GM12872 (cell line): ENCODE measurements around the gene CACNA1A.

Experiments used
- TF ChIP-seq, protein P1 (sequence below): IDR thresholded peaks from 3 replicates; pipeline ENCODE4 v1.5.1; 2011; ENCODE audit warnings: low read depth, mild to moderate bottlenecking, low read length, moderate library complexity; ENCODE audit not compliant: insufficient read depth

The CACNA1A gene

GRCh38 chr19:13487985-13488384 is 18.3 kb downstream of the CACNA1A start:
- TF ChIP-seq, protein P1, sequence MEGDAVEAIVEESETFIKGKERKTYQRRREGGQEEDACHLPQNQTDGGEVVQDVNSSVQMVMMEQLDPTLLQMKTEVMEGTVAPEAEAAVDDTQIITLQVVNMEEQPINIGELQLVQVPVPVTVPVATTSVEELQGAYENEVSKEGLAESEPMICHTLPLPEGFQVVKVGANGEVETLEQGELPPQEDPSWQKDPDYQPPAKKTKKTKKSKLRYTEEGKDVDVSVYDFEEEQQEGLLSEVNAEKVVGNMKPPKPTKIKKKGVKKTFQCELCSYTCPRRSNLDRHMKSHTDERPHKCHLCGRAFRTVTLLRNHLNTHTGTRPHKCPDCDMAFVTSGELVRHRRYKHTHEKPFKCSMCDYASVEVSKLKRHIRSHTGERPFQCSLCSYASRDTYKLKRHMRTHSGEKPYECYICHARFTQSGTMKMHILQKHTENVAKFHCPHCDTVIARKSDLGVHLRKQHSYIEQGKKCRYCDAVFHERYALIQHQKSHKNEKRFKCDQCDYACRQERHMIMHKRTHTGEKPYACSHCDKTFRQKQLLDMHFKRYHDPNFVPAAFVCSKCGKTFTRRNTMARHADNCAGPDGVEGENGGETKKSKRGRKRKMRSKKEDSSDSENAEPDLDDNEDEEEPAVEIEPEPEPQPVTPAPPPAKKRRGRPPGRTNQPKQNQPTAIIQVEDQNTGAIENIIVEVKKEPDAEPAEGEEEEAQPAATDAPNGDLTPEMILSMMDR: no peak

GRCh38 chr19:13484166-13484565 is 22.1 kb downstream of the CACNA1A start:
- TF ChIP-seq, protein P1: no peak

GRCh38 chr19:13483215-13483614 is 23.1 kb downstream of the CACNA1A start:
- TF ChIP-seq, protein P1: no peak

DNA sequence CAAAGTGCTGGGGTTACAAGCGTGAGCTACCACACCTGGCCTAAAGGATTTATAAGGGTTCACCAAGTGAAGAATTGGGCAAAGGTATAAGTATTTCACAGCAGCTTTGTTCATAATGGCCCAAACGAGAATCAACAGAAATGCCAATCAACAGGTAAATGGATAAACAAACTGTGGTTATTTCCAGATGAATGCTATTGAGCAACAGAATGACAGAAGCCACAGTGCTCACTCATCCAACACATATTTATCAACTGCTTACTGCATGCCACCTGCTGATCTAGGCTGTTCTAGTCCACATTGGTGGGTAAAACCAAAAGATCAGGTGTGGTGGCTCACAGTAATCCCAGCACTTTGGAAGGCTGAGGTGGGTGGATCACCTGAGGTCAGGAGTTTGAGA is 27.7 kb downstream of the CACNA1A start:
- TF ChIP-seq, protein P1: no peak

- TF ChIP-seq, protein P1: no peak
These were observed 30.2 kb downstream of the CACNA1A start for GRCh38 chr19:13476071-13476470.

DNA sequence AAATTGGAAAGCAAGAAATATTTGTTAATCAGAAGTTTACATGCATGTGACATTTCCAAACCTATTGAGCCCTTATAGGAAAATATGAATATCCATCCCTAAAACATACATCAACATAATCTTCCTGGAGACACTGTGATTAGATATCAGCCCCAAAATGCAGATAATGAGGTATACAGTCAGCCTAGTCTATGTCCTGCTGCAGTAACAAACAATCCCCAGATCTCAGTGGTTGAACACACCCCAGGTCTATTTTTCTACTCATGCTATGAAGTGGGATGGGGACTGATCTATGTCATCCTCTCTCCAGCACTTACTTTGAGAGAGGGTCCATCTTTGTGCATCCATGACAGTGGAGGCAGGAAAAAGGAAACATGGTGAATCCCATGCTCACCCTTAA is 31.2 kb downstream of the CACNA1A start:
- TF ChIP-seq, protein P1: no peak

- TF ChIP-seq, protein P1: no peak
These were observed 39.6 kb downstream of the CACNA1A start for GRCh38 chr19:13466697-13467096.

DNA sequence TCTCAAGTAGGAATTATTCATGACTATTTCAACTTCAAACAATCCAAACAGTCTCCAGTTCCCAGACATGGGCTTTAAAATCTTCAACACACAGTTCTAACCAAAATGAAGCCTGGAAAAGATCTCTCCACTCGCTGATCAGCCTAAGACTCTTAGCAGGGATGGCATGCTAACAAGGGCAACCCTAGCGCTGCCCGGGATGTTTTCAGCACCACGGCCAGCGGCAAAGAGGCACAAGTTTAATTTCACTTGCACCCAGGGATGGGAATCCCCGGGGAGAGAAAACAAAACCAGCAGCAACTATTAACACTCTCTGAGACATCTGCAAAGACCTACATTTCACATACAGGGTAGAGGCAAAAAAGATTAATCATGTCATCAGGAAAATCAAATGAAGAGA is 43.0 kb downstream of the CACNA1A start:
- TF ChIP-seq, protein P1: no peak
